Left cardiac atrium (tissue), 4 donors: ENCODE results near the gene MET. TPM values are rescaled to one million over a fixed set of nuclear protein-coding genes. Genes with fewer than 3 reads are reported as not detected.
"Not testable (repeated sequence)": the region's sequence is repeated elsewhere in the genome, so short reads cannot be mapped to it uniquely, and the experiment has no call there.

Experiments used
- ATAC-seq, 2 donors: fragments of 200-7000 bp; cut with Tn5 transposase; one replicate each; pipeline ENCODE4 v1.9.1; 2020; ENCODE audit warnings: mild to moderate bottlenecking in 2 of 2, moderate library complexity in 2 of 2
- DNase-seq: peaks from one replicate; pipeline ENCODE4 v3.0.0-alpha.2; 2020
- intact Hi-C, 2 donors: fragments of 100-400 bp; cut with DNase I; formaldehyde crosslinking; loops; one replicate each; pipeline versions ENCODE4 v1.14.1 to v1.15.1; 2022 to 2023
- total RNA-seq, 2 donors: library from RNA; stranded (reverse); fragmentation: NEBNext Ultra II Directional; extraction: Animal tissue kit (Norgen Biotek cat#: 25700); gene quantifications; one replicate each; pipeline ENCODE4 v1.2.1, GENCODE V29; 2021
- donor health status: DM: no; HTN: yes; CAD: no.
- donor health status: DM: no; HTN: yes; CAD: no; lungs with severe emphysema.
- donor health status: DM: yes; HTN: yes; CAD: no.
- donor health status: Dilated cardiomyopathy.

The MET gene
- total RNA-seq, 2 donors from 2014 or later, result 15.7 to 16.7 TPM

- intact Hi-C loops, ATAC-seq, DNase-seq: not testable (repeated sequence)
Measured at GRCh38 chr7:116659248-116659647, 12.7 kb upstream of the MET start.

- no peak for ATAC-seq
- intact Hi-C loops, result no loop called here
- no peak for DNase-seq
Measured at GRCh38 chr7:116661865-116662264, 10.1 kb upstream of the MET start.

- intact Hi-C loops, result no loop called here
- DNase-seq, result no peak
- peak in 1 of 2 donors; percentile 44 for ATAC-seq
Measured at GRCh38 chr7:116663744-116664143, 8.3 kb upstream of the MET start.

GRCh38 chr7:116665332-116665996 is 6.5 kb upstream of the MET start:
- ATAC-seq, result no peak
- intact Hi-C loops, result no loop called here
- no peak for DNase-seq

- DNase-seq, result no peak
- no peak for ATAC-seq
- intact Hi-C loops, result loop anchor here (5.0 to 10.0 kb wide), 3 partner anchors 77 to 138 kb away; no protein-coding TSS in a partner anchor
Measured at GRCh38 chr7:116669769-116670168, 2.2 kb upstream of the MET start.

- ATAC-seq (no peak), DNase-seq (no peak)
- intact Hi-C loops, result loop anchor here (5.0 to 10.0 kb wide), 3 partner anchors 78 to 137 kb away; no protein-coding TSS in a partner anchor
Measured at GRCh38 chr7:116670409-116671015, 1.5 kb upstream of the MET start.

- DNase-seq (no peak), ATAC-seq (no peak)
- intact Hi-C loops, result loop anchor here (5.0 to 10.0 kb wide), 3 partner anchors 79 to 136 kb away; no protein-coding TSS in a partner anchor
Measured at GRCh38 chr7:116671111-116671510, 885 bp upstream of the MET start.

GRCh38 chr7:116672596-116673456 is 830 bp downstream of the MET start:
- ATAC-seq (peak in 1 of 2 donors; percentile 46), DNase-seq (peak; percentile 31)
- intact Hi-C loops, result loop anchor here (5.0 to 10.0 kb wide), 3 partner anchors 81 to 134 kb away; no protein-coding TSS in a partner anchor

GRCh38 chr7:116673457-116673865 is 1.5 kb downstream of the MET start:
- DNase-seq (no peak), ATAC-seq (no peak)
- intact Hi-C loops, result loop anchor here (5.0 to 10.0 kb wide), 3 partner anchors 81 to 134 kb away; no protein-coding TSS in a partner anchor

- ATAC-seq (no peak), DNase-seq (no peak)
- intact Hi-C loops, result loop anchor here (5.0 to 10.0 kb wide), 3 partner anchors 82 to 133 kb away; no protein-coding TSS in a partner anchor
Measured at GRCh38 chr7:116674508-116675173, 2.6 kb downstream of the MET start.

GRCh38 chr7:116675812-116676355 is 3.9 kb downstream of the MET start:
- intact Hi-C loops, result loop anchor here in 1 of 2 donors (10.0 kb wide), 1 partner anchor 129 kb away; no protein-coding TSS in a partner anchor
- DNase-seq (no peak), ATAC-seq (no peak)

- intact Hi-C loops, result loop anchor here in 1 of 2 donors (10.0 kb wide), 1 partner anchor 126 kb away; no protein-coding TSS in a partner anchor
- no peak for ATAC-seq
Measured at GRCh38 chr7:116678780-116679179, 6.8 kb downstream of the MET start.

GRCh38 chr7:116679500-116679899 is 7.5 kb downstream of the MET start:
- intact Hi-C loops, result loop anchor here in 1 of 2 donors (10.0 kb wide), 1 partner anchor 125 kb away; no protein-coding TSS in a partner anchor
- ATAC-seq, result no peak
- no peak for DNase-seq

More at GRCh38 chr7:116678780-116679179, 6.8 kb downstream of the MET start:
- no peak for DNase-seq

- intact Hi-C loops, result no loop called here
- ATAC-seq (no peak), DNase-seq (no peak)
Measured at GRCh38 chr7:116683786-116684185, 11.8 kb downstream of the MET start.

GRCh38 chr7:116686033-116686432 is 14.0 kb downstream of the MET start:
- DNase-seq (no peak), ATAC-seq (no peak)
- intact Hi-C loops, result no loop called here

- ATAC-seq (no peak), DNase-seq (no peak)
- intact Hi-C loops, result no loop called here
Measured at GRCh38 chr7:116686812-116687419, 14.9 kb downstream of the MET start.

GRCh38 chr7:116687801-116688201 is 15.8 kb downstream of the MET start:
- ATAC-seq, result peak in 1 of 2 donors; percentile 72
- intact Hi-C loops, result no loop called here

GRCh38 chr7:116689790-116690259 is 17.8 kb downstream of the MET start:
- intact Hi-C loops, result no loop called here
- DNase-seq (no peak), ATAC-seq (no peak)

More at GRCh38 chr7:116687801-116688201, 15.8 kb downstream of the MET start:
- no peak for DNase-seq
